ENCODE data around the gene TMEM163.

TMEM163 gene

DNA sequence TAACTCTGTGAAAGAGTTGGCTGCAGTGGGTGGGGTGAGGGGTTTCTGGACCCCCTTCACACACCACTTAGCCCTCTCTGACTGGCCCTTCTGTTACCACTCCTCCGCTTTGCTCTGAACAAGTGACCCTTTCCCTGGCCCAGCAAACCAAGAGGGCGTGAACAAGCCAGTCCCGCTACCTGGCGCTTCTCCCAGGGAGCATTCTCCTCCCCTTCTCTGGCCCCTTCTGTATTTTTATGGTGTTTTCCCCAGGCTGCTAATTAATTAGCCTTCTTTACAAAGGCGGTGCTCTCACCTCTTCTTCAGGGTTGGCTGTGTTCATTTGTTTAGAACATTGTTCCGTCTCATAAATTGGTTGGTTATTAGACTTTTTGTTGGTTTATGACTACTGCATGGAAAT is 284.8 kb downstream of the TMEM163 start:
- no peak overlapping the region for H2AFZ ChIP-seq (ENCODE audit: low read length)
- no peak overlapping the region for H3K9ac ChIP-seq (ENCODE audit: low read length)
- no peak overlapping the region for H3K4me2 ChIP-seq (ENCODE audit: low read length)
- TF ChIP-seq, protein P1, sequence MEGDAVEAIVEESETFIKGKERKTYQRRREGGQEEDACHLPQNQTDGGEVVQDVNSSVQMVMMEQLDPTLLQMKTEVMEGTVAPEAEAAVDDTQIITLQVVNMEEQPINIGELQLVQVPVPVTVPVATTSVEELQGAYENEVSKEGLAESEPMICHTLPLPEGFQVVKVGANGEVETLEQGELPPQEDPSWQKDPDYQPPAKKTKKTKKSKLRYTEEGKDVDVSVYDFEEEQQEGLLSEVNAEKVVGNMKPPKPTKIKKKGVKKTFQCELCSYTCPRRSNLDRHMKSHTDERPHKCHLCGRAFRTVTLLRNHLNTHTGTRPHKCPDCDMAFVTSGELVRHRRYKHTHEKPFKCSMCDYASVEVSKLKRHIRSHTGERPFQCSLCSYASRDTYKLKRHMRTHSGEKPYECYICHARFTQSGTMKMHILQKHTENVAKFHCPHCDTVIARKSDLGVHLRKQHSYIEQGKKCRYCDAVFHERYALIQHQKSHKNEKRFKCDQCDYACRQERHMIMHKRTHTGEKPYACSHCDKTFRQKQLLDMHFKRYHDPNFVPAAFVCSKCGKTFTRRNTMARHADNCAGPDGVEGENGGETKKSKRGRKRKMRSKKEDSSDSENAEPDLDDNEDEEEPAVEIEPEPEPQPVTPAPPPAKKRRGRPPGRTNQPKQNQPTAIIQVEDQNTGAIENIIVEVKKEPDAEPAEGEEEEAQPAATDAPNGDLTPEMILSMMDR (IDR thresholded peaks at IDR 0.05; ENCODE audit: low read length): no peak
- no peak for TF ChIP-seq EZH2 (IDR thresholded peaks at IDR 0.05; ENCODE audit: borderline replicate concordance, low read length)
- H3K79me2 ChIP-seq (ENCODE audit: insufficient read depth, low read length): no peaks in the 10 kb centered on the region
- no peaks in the 10 kb centered on the region for H3K9me3 ChIP-seq (ENCODE audit: low read length)
- no peaks in the 10 kb centered on the region for H4K20me1 ChIP-seq (ENCODE audit: insufficient read depth, low read length)
- no peaks in the 10 kb centered on the region for H3K27me3 ChIP-seq (ENCODE audit: insufficient read depth, low read length)
- H3K4me1 ChIP-seq (ENCODE audit: insufficient read depth, low read length, severe bottlenecking): no peaks in the 10 kb centered on the region
- peaks cover 97% of the 10 kb centered on the region for H3K36me3 ChIP-seq (ENCODE audit: insufficient read depth, low read length)
- no peak overlapping the region for H3K4me3 ChIP-seq (ENCODE audit: low read depth, low read length, poor library complexity, severe bottlenecking)
- H3K27ac ChIP-seq (ENCODE audit: low read depth, low read length, poor library complexity, severe bottlenecking): no peak overlapping the region
- H3F3A ChIP-seq (ENCODE audit: insufficient read depth, low read length): no peaks in the 10 kb centered on the region
- no peaks in the 10 kb centered on the region for H3K9me2 ChIP-seq (ENCODE audit: low read depth, low read length)

DNA sequence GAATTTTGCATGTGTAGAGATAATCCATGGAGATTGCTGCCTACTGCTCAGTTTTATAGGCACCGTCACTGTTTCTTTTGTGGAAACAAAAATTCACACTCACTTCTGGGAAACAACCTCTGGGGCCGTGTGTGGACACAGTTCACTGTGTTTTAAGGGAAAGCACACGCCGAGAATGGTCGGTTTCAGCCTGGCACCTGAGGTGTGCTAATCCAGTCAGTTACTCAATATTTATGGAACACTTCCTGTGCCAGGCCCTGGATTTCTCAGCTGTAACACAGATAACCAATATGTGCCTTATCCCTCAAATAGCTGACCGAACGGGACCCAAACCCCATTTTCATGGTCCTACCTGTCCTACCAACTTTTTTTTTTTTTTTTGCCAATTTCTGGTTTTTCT is 285.3 kb downstream of the TMEM163 start:
- Histone ChIP-seq H3K27me3 (ENCODE audit: insufficient read depth, low read length) (no peaks in the 10 kb centered on the region), H3K9me2 (ENCODE audit: low read depth, low read length) (no peaks in the 10 kb centered on the region), H3K79me2 (ENCODE audit: insufficient read depth, low read length) (no peaks in the 10 kb centered on the region), H2AFZ (ENCODE audit: low read length) (no peak overlapping the region), H3F3A (ENCODE audit: insufficient read depth, low read length) (no peaks in the 10 kb centered on the region), H3K4me2 (ENCODE audit: low read length) (no peak overlapping the region), H3K36me3 (ENCODE audit: insufficient read depth, low read length) (peaks cover 97% of the 10 kb centered on the region), H3K4me1 (ENCODE audit: insufficient read depth, low read length, severe bottlenecking) (no peaks in the 10 kb centered on the region), H4K20me1 (ENCODE audit: insufficient read depth, low read length) (no peaks in the 10 kb centered on the region), H3K9ac (ENCODE audit: low read length) (no peak overlapping the region), H3K27ac (ENCODE audit: low read depth, low read length, poor library complexity, severe bottlenecking) (no peak overlapping the region), H3K9me3 (ENCODE audit: low read length) (no peaks in the 10 kb centered on the region), H3K4me3 (ENCODE audit: low read depth, low read length, poor library complexity, severe bottlenecking) (no peak overlapping the region)
- no peak for TF ChIP-seq EZH2 (IDR thresholded peaks at IDR 0.05; ENCODE audit: borderline replicate concordance, low read length)
- TF ChIP-seq, protein P1 (IDR thresholded peaks at IDR 0.05; ENCODE audit: low read length): no peak

DNA sequence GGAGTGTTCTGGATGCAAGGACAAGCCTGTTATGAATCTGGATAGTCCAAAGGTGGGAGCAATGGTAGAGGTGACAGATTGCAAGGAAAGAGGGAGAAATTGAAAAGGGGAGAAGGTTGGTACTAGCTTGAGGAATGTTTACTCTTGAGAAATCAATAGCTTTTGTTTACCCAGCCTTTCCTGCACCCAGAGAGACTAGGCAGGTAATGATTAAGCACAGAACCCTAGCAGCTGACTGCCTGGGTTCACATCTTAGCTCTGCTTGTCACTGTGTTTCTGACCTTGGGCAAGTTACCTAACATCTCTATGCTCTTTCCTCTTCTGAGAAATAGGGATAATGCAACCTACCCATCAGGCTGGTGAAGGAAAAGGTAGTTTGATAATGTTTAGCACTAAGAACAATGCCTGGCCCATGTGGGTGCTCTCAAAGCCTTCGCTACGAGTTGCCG is 286.3 kb downstream of the TMEM163 start:
- Histone ChIP-seq H3K27ac (ENCODE audit: low read depth, low read length, poor library complexity, severe bottlenecking) (no peak overlapping the region), H2AFZ (ENCODE audit: low read length) (no peak overlapping the region), H3K9me2 (ENCODE audit: low read depth, low read length) (no peaks in the 10 kb centered on the region), H3K4me3 (ENCODE audit: low read depth, low read length, poor library complexity, severe bottlenecking) (no peak overlapping the region), H3K4me1 (ENCODE audit: insufficient read depth, low read length, severe bottlenecking) (no peaks in the 10 kb centered on the region), H3F3A (ENCODE audit: insufficient read depth, low read length) (no peaks in the 10 kb centered on the region), H3K27me3 (ENCODE audit: insufficient read depth, low read length) (no peaks in the 10 kb centered on the region), H3K9me3 (ENCODE audit: low read length) (no peaks in the 10 kb centered on the region), H3K9ac (ENCODE audit: low read length) (no peak overlapping the region), H3K36me3 (ENCODE audit: insufficient read depth, low read length) (peaks cover 100% of the 10 kb centered on the region), H3K4me2 (ENCODE audit: low read length) (no peak overlapping the region), H4K20me1 (ENCODE audit: insufficient read depth, low read length) (no peaks in the 10 kb centered on the region; the same call in 1 of the 2 replicates), H3K79me2 (ENCODE audit: insufficient read depth, low read length) (no peaks in the 10 kb centered on the region)
- TF ChIP-seq, protein P1 (IDR thresholded peaks at IDR 0.05; ENCODE audit: low read length): no peak
- TF ChIP-seq EZH2 (IDR thresholded peaks at IDR 0.05; ENCODE audit: borderline replicate concordance, low read length): no peak

All from OCI-LY1 (cell line).